Right atrium auricular region (tissue), 2 donors: ENCODE data around the gene SRGAP3. TPM values are rescaled to one million over a fixed set of nuclear protein-coding genes. Genes with fewer than 3 reads are reported as not detected.

Experiments used
- DNase-seq: peaks from one replicate; pipeline ENCODE4 v3.0.0-alpha.2; 2019; ENCODE audit warnings: low spot score
- H3K27ac ChIP-seq, 2 donors: fragments of 200-600 bp; sonication (generic); 1 replicate in 1 of 2; 2 replicates in 1 of 2; pipeline ENCODE4 v1.5.1; 2016 to 2019
- H3K27me3 ChIP-seq, 2 donors: fragments of 200-600 bp; sonication (generic); one replicate each; pipeline versions ENCODE4 v1.5.1 to v1.6.0; 2017 to 2019
- H3K36me3 ChIP-seq: fragments of 200-600 bp; sonication (generic); one replicate; pipeline ENCODE4 v1.5.1; 2016
- H3K4me1 ChIP-seq, 2 donors: fragments of 200-600 bp; sonication (generic); one replicate each; pipeline versions ENCODE4 v1.5.1 to v1.6.0; 2017 to 2019
- H3K4me3 ChIP-seq, 2 donors: fragments of 200-600 bp; sonication (generic); 1 replicate in 1 of 2; 2 replicates in 1 of 2; pipeline ENCODE4 v1.5.1; 2017 to 2019; ENCODE audit warnings: mild to moderate bottlenecking in 1 of 2, moderate library complexity in 1 of 2
- H3K9me3 ChIP-seq, 2 donors: fragments of 200-600 bp; sonication (generic); one replicate each; pipeline ENCODE4 v1.5.1; 2019
- total RNA-seq, 2 donors: library from RNA; depleted of rRNA; stranded (reverse); fragments of >200 nt; gene quantifications; one replicate each; pipeline ENCODE4 v1.1.0, GENCODE V29; 2016
- TF ChIP-seq, protein P1 (sequence below), 2 donors: fragments of 200-600 bp; sonication (generic); IDR thresholded peaks; one replicate each; pipeline ENCODE4 v1.5.1; 2019; ENCODE audit warnings: antibody characterized with exemption in 2 of 2

SRGAP3 gene
- total RNA-seq, 2 donors from 2014 or later, result 4.0 to 5.0 TPM

DNA sequence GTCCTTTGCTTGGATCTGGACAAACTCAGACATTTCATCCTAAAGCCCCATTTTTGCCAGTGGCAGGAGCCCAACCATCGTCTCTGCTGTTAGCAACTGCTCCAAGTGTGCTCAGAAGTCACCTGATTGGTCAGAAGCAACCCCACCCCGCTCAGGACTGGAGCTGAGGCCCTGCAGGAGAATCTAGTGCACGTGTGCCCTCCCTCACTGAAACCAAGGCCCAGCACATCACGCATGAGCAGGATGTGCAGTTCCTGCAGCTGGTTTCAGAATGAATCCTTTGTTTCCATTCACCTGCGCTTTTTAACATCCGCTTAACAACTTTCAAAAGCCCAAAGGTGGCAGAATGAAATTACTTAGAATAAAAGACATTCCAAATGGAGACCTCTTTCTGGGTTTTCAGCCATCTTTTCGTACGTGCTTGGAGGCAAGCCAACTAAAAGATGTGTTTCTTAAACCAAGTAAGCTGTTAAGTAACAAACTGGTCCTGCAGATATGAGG lies 81.2 kb downstream of the SRGAP3 start:
- TF ChIP-seq, protein P1, sequence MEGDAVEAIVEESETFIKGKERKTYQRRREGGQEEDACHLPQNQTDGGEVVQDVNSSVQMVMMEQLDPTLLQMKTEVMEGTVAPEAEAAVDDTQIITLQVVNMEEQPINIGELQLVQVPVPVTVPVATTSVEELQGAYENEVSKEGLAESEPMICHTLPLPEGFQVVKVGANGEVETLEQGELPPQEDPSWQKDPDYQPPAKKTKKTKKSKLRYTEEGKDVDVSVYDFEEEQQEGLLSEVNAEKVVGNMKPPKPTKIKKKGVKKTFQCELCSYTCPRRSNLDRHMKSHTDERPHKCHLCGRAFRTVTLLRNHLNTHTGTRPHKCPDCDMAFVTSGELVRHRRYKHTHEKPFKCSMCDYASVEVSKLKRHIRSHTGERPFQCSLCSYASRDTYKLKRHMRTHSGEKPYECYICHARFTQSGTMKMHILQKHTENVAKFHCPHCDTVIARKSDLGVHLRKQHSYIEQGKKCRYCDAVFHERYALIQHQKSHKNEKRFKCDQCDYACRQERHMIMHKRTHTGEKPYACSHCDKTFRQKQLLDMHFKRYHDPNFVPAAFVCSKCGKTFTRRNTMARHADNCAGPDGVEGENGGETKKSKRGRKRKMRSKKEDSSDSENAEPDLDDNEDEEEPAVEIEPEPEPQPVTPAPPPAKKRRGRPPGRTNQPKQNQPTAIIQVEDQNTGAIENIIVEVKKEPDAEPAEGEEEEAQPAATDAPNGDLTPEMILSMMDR (IDR thresholded peaks at IDR 0.05), result no peak
- Histone ChIP-seq H3K4me1 (no peaks in the 10 kb centered on the region), H3K4me3 (no peak overlapping the region), H3K36me3 (no peaks in the 10 kb centered on the region), H3K27me3 (no peaks in the 10 kb centered on the region), H3K27ac (no peak overlapping the region), H3K9me3 (no peaks in the 10 kb centered on the region)
- no peak for DNase-seq

DNA sequence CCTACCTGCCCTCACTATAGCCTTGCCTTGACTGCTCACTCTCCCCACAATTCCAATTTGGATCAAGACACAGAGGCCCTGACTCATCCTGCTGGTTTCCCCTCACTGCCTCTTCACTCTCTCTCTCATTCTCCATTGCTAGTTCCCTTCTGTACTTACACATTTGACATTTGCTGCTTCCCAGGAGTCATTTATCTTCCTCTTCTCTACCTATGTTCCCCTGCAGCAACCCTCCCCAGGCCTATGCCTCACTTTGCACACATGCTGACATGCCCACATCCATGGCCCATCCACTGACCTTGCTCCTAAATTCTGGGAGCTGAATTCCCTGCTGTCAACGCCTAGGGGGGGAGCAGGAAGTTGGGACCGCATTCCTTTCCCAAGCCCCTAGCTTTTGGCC lies 82.2 kb downstream of the SRGAP3 start:
- H3K9me3 ChIP-seq, result no peaks in the 10 kb centered on the region
- TF ChIP-seq, protein P1 (IDR thresholded peaks at IDR 0.05), result no peak
- no peaks in the 10 kb centered on the region for H3K36me3 ChIP-seq
- no peaks in the 10 kb centered on the region for H3K4me1 ChIP-seq
- H3K27ac ChIP-seq, result no peak overlapping the region
- no peaks in the 10 kb centered on the region for H3K27me3 ChIP-seq
- no peak overlapping the region for H3K4me3 ChIP-seq
- no peak for DNase-seq

DNA sequence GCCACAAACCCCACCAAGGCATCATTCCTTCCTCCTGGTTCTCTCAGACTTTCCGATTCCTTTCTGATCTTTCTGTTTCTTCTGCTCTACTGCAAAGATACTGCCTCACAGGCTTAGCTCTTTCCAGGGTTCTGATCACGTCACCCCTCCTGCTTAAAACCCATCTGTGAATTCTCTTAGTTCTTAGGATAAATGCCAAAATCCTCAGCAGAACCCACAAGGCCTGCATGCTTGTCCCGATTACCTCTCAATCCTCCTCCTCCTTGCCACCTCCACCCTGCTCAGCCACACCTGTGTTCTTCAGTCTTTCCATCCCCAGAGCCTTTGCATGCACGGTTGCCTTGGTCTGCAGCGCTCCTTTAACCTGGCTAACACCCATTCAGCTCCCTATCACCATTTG lies 84.0 kb downstream of the SRGAP3 start:
- H3K9me3 ChIP-seq, result no peaks in the 10 kb centered on the region
- H3K4me3 ChIP-seq, result no peak overlapping the region
- TF ChIP-seq, protein P1 (IDR thresholded peaks at IDR 0.05), result no peak
- no peak for DNase-seq
- H3K27me3 ChIP-seq, result no peaks in the 10 kb centered on the region
- H3K27ac ChIP-seq, result no peak overlapping the region
- no peaks in the 10 kb centered on the region for H3K4me1 ChIP-seq
- H3K36me3 ChIP-seq, result no peaks in the 10 kb centered on the region

DNA sequence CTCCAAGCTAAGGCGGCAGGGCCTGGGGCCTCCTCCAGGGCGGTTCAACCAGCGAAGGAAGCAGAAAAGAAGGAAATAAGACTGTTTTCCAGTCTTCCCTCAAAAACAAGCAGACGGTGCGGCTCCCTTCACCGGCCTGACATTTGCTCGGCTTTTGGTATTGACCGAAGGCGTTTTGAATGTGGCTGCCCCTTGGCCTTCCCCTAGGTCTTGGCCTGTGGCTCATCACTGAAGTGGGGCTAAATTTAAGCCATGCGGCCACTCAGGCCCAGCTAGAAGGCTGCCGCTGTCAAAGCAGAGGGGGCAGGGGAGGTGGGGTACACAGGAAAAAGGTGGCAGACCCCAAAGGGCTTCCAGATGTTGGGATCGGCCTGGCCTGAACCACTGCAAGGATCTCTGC lies 86.2 kb downstream of the SRGAP3 start:
- H3K9me3 ChIP-seq, result no peaks in the 10 kb centered on the region
- DNase-seq, result no peak
- H3K36me3 ChIP-seq, result no peaks in the 10 kb centered on the region
- no peak overlapping the region for H3K4me3 ChIP-seq
- no peaks in the 10 kb centered on the region for H3K4me1 ChIP-seq
- TF ChIP-seq, protein P1 (IDR thresholded peaks at IDR 0.05), result no peak
- H3K27me3 ChIP-seq, result no peaks in the 10 kb centered on the region
- H3K27ac ChIP-seq, result no peak overlapping the region

DNA sequence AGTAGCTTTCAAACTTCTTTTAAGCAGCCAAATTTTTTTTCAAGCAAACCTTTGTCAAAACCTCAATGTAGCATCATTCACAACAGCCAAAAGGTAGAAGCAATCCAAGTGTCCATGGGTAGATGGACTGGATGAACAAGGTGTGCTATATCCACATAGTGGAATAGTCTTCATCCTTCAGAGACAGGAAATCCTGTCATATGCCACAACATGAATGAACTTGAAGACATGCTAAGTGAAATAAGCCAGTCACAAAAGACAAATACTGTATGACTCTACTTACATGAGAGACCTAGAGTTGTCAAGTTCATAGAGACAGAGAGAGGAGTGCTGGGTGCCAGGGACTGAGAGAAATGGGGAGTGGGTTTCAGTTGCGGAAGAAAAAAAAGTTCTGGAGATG lies 87.6 kb downstream of the SRGAP3 start:
- Histone ChIP-seq H3K4me3 (no peak overlapping the region), H3K36me3 (no peaks in the 10 kb centered on the region), H3K4me1 (no peaks in the 10 kb centered on the region), H3K27me3 (no peaks in the 10 kb centered on the region), H3K9me3 (no peaks in the 10 kb centered on the region), H3K27ac (no peak overlapping the region)
- TF ChIP-seq, protein P1 (IDR thresholded peaks at IDR 0.05), result no peak
- DNase-seq, result no peak

DNA sequence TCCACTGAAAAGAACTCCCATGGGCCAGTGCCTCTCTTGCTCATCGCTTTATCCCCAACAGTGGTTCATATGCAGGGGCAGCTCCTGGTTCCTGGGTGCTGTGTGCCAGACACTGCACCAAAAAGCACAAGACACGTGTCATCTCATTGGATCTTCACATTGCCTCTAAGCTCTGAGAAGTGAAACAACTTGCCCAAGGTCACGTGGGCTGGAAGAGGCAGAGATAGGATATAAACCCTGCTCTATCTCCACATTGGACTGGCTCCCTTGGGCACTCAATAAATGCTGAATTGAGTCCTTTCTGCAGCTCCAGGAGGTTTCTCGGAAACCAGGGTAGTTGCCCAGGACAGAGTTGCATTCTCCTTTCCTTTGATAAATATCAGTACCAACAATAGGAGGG lies 88.1 kb downstream of the SRGAP3 start:
- Histone ChIP-seq H3K36me3 (no peaks in the 10 kb centered on the region), H3K27me3 (no peaks in the 10 kb centered on the region), H3K9me3 (no peaks in the 10 kb centered on the region), H3K4me3 (no peak overlapping the region), H3K27ac (no peak overlapping the region), H3K4me1 (no peaks in the 10 kb centered on the region)
- TF ChIP-seq, protein P1 (IDR thresholded peaks at IDR 0.05), result no peak
- no peak for DNase-seq
